ENCODE data around the gene TTC3. TPM values are rescaled to one million over a fixed set of nuclear protein-coding genes. Genes with fewer than 3 reads are reported as not detected.

TTC3 gene
- total and polyA plus RNA-seq, 2 of the 13 experiments (the other 11 are each of a cell fraction or from before 2014, with no cell fraction given): 55.7 to 108 TPM

DNA sequence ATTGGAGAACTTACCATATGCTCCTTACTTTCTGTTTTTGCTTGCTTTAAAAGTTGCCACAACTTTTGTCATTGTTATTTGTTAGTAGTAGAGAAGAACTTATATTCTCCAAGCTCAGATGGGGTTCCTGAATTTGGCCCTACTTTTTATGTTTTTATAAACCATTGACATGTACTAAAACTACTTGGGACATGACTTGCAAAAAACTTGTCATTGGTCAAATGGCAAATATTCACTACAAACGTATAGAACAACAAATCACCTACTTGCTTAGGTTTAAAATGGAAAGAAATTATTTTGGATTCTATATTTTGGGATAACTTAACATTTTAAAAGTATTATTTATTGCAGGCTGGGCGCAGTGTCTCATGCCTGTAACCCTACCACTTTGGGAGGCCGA lies 32.8 kb upstream of the TTC3 start:
- no peak overlapping the region for H3K9ac ChIP-seq (ENCODE audit: insufficient read depth, low read depth, low read length)
- no peak for TF ChIP-seq ZNF83 (CRISPR knock-in tag; IDR thresholded peaks at IDR 0.05; ENCODE audit: borderline replicate concordance)
- TF ChIP-seq NFE2L2 (IDR thresholded peaks at IDR 0.05; ENCODE audit: low read length): peak; percentile 69
- 47% methylated on average over 3 of the region's 3 CpGs for WGBS (ENCODE audit: low lambda C conversion rate)
- H3K27ac ChIP-seq (ENCODE audit: extremely low read length, insufficient read depth, low read length): no peak overlapping the region
- no peak overlapping the region for H2AFZ ChIP-seq (ENCODE audit: low read length)
- in situ Hi-C loops (cut with HindIII; ENCODE audit: extremely low pct_ligation_motif_present, low pct_unique_long_range_greater_than_20kb): no loop called here
- no peak for FAIRE-seq
- no TSS peak for BruUV-seq (replicated peaks)
- no peak overlapping the region for H3K4me2 ChIP-seq (ENCODE audit: low read depth, low read length)
- intact Hi-C loops (cut with micrococcal nuclease; ENCODE audit: unreplicated experiment): no loop called here
- no peaks in the 10 kb centered on the region for H3K36me3 ChIP-seq (replicated peaks in 1 of 2; ENCODE audit: control insufficient read depth in 1 of 2, insufficient read depth in 2 of 2, low read length in 2 of 2)
- H3K79me2 ChIP-seq (ENCODE audit: insufficient read depth, low read length): no peaks in the 10 kb centered on the region
- no peak for DNase-seq (ENCODE audit: low spot score)
- no peak overlapping the region for H3K4me3 ChIP-seq (replicated peaks in 1 of 3; ENCODE audit: insufficient read depth in 1 of 3, low read depth in 2 of 3, low read length in 3 of 3)
- H3K4me1 ChIP-seq (ENCODE audit: insufficient read depth, low read length): peaks cover 28% of the 10 kb centered on the region
- H3K9me3 ChIP-seq (ENCODE audit: low read length): no peaks in the 10 kb centered on the region
- no peak for ATAC-seq
- H3K27me3 ChIP-seq (ENCODE audit: control insufficient read depth in 1 of 2, insufficient read depth in 2 of 2, low read length in 2 of 2): peaks cover 0 to 2% of the 10 kb centered on the region in 2 experiments; a peak in 1 of 5 replicates
- no peaks in the 10 kb centered on the region for H4K20me1 ChIP-seq (ENCODE audit: insufficient read depth, low read length)
- ChIA-PET POLR2A (no interaction called here), CTCF (ENCODE audit: low intra/inter-chr PET ratio, low total read pairs) (no interaction called here)

DNA sequence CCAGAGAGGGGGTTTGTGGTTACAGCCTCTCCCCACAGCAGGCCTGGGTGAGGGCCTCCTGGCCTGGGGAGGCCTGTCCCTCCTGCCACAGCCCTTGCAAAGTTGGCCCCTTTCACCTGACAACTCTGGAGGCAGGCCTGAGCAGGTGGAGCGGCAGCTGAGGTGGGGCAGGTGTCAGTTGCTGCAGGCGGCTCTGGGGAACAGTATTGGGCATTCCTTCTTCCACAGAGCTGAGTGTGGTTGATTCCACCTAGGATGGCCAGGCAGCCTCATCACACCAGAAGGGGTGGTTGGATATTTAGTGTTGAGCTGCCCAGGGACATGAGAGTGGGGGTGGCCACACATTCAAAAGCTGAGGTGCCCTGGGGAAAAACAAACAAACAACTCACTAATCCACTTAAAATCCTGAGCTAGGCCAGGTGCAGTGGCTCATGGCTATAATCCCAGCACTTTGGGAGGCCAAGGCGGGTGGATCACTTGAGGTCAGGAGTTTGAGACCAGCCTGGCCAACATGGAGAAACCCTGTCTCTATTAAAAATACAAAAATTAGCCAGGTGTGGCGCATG lies 31.3 kb upstream of the TTC3 start:
- DNase-seq (ENCODE audit: low spot score) (no peak), ATAC-seq (peak; percentile 64), FAIRE-seq (no peak)
- H3K36me3 ChIP-seq (replicated peaks in 1 of 2; ENCODE audit: control insufficient read depth in 1 of 2, insufficient read depth in 2 of 2, low read length in 2 of 2): no peaks in the 10 kb centered on the region
- no peak overlapping the region for H3K4me3 ChIP-seq (replicated peaks in 1 of 3; ENCODE audit: insufficient read depth in 1 of 3, low read depth in 2 of 3, low read length in 3 of 3)
- peaks cover 0 to 2% of the 10 kb centered on the region in 2 experiments; a peak in 1 of 5 replicates for H3K27me3 ChIP-seq (ENCODE audit: control insufficient read depth in 1 of 2, insufficient read depth in 2 of 2, low read length in 2 of 2)
- BruUV-seq (replicated peaks): no TSS peak
- H3K4me2 ChIP-seq (ENCODE audit: low read depth, low read length): peak overlapping the region; percentile 74; the same call in 1 of the 2 replicates
- H3K9ac ChIP-seq (ENCODE audit: insufficient read depth, low read depth, low read length): no peak overlapping the region
- WGBS (ENCODE audit: low lambda C conversion rate): 75% methylated on average over 1 of the region's 4 CpGs
- intact Hi-C loops (cut with micrococcal nuclease; ENCODE audit: unreplicated experiment): no loop called here
- H3K27ac ChIP-seq (ENCODE audit: extremely low read length, insufficient read depth, low read length): no peak overlapping the region
- ChIA-PET CTCF (ENCODE audit: low intra/inter-chr PET ratio, low total read pairs) (no interaction called here), POLR2A (no interaction called here)
- H4K20me1 ChIP-seq (ENCODE audit: insufficient read depth, low read length): no peaks in the 10 kb centered on the region
- no peaks in the 10 kb centered on the region for H3K9me3 ChIP-seq (ENCODE audit: low read length)
- H3K4me1 ChIP-seq (ENCODE audit: insufficient read depth, low read length): peaks cover 36% of the 10 kb centered on the region
- no peak overlapping the region for H2AFZ ChIP-seq (ENCODE audit: low read length)
- in situ Hi-C loops (cut with HindIII; ENCODE audit: extremely low pct_ligation_motif_present, low pct_unique_long_range_greater_than_20kb): no loop called here
- H3K79me2 ChIP-seq (ENCODE audit: insufficient read depth, low read length): no peaks in the 10 kb centered on the region
- TF ChIP-seq, protein P1, sequence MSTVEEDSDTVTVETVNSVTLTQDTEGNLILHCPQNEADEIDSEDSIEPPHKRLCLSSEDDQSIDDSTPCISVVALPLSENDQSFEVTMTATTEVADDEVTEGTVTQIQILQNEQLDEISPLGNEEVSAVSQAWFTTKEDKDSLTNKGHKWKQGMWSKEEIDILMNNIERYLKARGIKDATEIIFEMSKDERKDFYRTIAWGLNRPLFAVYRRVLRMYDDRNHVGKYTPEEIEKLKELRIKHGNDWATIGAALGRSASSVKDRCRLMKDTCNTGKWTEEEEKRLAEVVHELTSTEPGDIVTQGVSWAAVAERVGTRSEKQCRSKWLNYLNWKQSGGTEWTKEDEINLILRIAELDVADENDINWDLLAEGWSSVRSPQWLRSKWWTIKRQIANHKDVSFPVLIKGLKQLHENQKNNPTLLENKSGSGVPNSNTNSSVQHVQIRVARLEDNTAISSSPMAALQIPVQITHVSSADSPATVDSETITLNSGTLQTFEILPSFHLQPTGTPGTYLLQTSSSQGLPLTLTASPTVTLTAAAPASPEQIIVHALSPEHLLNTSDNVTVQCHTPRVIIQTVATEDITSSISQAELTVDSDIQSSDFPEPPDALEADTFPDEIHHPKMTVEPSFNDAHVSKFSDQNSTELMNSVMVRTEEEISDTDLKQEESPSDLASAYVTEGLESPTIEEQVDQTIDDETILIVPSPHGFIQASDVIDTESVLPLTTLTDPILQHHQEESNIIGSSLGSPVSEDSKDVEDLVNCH (CRISPR knock-in tag; IDR thresholded peaks at IDR 0.05): no peak
- TF ChIP-seq, protein P2, sequence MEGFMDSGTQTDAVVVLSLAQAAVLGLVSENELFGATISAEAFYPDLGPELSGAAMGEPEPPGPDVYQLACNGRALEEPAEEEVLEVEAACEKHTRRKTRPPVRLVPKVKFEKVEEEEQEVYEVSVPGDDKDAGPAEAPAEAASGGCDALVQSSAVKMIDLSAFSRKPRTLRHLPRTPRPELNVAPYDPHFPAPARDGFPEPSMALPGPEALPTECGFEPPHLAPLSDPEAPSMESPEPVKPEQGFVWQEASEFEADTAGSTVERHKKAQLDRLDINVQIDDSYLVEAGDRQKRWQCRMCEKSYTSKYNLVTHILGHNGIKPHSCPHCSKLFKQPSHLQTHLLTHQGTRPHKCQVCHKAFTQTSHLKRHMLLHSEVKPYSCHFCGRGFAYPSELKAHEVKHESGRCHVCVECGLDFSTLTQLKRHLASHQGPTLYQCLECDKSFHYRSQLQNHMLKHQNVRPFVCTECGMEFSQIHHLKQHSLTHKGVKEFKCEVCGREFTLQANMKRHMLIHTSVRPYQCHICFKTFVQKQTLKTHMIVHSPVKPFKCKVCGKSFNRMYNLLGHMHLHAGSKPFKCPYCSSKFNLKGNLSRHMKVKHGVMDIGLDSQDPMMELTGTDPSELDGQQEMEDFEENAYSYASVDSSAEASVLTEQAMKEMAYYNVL (CRISPR knock-in tag; IDR thresholded peaks at IDR 0.05; ENCODE audit: borderline replicate concordance): no peak
- TF ChIP-seq, protein P3, sequence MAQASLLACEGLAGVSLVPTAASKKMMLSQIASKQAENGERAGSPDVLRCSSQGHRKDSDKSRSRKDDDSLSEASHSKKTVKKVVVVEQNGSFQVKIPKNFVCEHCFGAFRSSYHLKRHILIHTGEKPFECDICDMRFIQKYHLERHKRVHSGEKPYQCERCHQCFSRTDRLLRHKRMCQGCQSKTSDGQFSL (CRISPR knock-in tag; IDR thresholded peaks at IDR 0.05): no peak
- TF ChIP-seq ZNF737 (CRISPR knock-in tag; IDR thresholded peaks at IDR 0.05; ENCODE audit: borderline replicate concordance) (no peak), NFE2 (CRISPR knock-in tag; IDR thresholded peaks at IDR 0.05) (no peak), MED1 (CRISPR knock-in tag; IDR thresholded peaks at IDR 0.05) (no peak), ZNF543 (CRISPR knock-in tag; IDR thresholded peaks at IDR 0.05) (no peak)
- TF ChIP-seq, protein P4, sequence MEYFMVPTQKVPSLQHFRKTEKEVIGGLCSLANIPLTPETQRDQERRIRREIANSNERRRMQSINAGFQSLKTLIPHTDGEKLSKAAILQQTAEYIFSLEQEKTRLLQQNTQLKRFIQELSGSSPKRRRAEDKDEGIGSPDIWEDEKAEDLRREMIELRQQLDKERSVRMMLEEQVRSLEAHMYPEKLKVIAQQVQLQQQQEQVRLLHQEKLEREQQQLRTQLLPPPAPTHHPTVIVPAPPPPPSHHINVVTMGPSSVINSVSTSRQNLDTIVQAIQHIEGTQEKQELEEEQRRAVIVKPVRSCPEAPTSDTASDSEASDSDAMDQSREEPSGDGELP (IDR thresholded peaks at IDR 0.05; ENCODE audit: borderline replicate concordance, low read depth): no peak

Measured in HepG2 (cell line).